NCI-H345 treated with DMSO at 0.1 percent for 48 hours (cell line): ENCODE results near the gene MALRD1.

Experiments used
- DNase-seq: peaks from one replicate; lab custom pipeline; 2025; ENCODE audit not compliant: unreplicated experiment; lab: John Stamatoyannopoulos, UW

MALRD1 gene

GRCh38 chr10:19347621-19348020 lies 299.0 kb downstream of the MALRD1 start:
- no peak for DNase-seq

GRCh38 chr10:19367176-19367575 lies 318.6 kb downstream of the MALRD1 start:
- DNase-seq = no peak

DNA sequence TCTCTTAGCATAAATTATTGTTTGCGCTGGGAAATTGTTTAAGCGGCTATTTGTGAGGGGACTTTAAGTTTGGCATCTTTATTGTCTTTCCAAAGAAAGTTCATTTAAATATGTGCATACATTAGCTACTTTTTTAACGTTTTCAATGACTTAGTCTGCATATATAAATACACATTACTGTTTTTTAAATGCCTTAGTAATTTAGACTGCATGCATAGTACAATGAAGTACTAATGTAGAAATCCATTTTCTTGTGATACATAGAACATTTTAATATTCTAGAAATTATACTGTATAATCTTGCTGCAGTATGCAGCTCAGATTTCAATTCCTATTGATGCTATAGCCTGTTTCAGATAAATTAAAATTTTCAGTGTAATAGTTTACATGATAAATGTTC lies 325.4 kb downstream of the MALRD1 start:
- no peak for DNase-seq

GRCh38 chr10:19385846-19386450 lies 337.3 kb downstream of the MALRD1 start:
- no peak for DNase-seq

GRCh38 chr10:19408924-19409323 lies 360.3 kb downstream of the MALRD1 start:
- no peak for DNase-seq

DNA sequence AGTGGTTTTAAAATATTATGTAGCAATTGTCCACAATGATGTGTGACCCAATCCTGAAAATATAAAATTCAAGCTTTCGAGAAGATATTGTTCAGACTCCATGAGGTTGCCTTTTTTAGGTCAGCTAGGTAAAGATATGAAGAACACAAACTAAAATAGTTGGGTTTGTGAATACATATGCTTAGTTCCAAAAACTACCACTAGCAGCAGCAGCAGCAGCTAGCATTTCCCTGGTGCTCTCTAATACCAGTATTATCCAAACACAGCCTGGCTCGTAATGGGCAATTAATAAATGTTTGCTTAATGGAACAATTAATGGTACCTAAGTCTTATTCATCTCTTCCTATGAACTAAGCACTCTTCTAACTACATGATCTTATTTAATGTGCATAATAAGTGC lies 362.5 kb downstream of the MALRD1 start:
- DNase-seq = no peak

GRCh38 chr10:19412531-19412930 lies 363.9 kb downstream of the MALRD1 start:
- DNase-seq = no peak

DNA sequence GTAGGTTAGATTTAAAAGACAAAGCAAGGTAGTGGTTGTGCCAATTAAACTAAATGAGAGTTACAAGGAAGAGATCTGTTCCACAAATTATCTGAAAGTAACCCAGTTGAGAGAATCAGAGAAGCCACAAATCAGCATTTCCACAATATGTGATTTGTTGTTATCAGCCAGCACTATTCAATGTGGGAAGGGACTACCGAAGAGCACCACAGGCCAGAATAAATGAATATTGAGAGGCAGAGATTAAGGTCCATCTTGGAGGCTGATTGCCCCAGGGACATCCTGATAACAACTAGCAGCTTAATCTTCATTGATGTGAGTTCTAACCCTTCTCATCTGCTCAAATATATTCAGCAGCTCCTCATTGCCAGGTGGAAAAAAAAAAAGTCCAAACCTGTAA lies 367.6 kb downstream of the MALRD1 start:
- DNase-seq = no peak

DNA sequence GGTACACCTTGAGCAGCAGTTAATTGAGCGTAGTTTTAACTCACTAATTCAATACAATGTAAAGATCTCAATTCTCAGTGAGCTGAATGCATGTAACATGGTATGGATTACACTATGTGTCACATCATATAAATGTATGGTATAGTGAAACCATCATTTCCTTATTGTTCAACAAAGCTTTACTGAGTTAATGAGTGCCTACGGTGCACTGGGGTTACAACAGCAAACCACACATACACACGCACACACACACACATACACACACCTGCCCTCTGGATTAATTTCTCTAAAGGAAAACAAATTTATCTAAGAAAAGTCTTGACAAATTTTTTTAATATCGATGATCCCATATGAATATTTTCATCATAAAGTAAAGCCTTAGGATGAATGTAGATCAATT lies 369.1 kb downstream of the MALRD1 start:
- no peak for DNase-seq

- no peak for DNase-seq
These were observed 373.1 kb downstream of the MALRD1 start for GRCh38 chr10:19421674-19422073.

GRCh38 chr10:19426034-19426433 lies 377.4 kb downstream of the MALRD1 start:
- no peak for DNase-seq

GRCh38 chr10:19431622-19432351 lies 383.2 kb downstream of the MALRD1 start:
- no peak for DNase-seq

DNA sequence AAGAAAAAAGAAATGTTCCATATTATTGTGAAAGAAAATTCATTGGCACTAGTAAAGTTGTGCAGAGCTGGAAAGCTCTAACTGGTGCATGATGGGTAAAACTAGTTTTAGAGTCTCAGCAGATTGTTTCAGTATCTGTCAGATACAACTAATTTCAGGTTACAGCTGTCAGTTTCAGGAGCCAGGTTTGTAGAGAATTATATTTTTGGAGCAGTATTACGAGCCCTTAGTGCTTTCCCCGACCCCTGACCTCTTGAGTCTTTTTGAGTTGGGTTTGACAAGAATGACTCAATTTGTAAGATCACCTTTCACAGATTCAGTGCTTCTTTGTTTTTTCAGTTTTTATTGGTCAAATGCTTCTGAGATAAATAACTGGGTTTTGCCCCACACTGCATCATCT lies 401.3 kb downstream of the MALRD1 start:
- no peak for DNase-seq

DNA sequence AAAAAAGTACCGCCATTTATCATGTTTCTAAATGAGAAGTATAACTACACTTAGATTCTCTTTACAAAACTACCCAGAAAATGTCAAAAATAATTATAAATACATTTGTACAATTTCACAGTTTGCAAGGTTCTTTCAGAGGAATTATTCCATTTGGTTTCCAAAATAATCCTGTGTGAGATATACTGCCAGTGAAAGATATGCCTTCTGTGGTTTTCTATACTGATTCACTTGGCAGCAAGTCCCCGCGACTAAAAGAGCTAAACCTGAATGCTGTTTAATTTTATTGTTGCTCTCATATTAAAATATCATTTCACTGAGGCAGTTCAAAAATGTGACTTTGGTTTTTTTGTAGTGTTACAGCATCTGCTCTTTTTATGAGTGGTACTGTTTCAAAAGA lies 402.8 kb downstream of the MALRD1 start:
- no peak for DNase-seq

DNA sequence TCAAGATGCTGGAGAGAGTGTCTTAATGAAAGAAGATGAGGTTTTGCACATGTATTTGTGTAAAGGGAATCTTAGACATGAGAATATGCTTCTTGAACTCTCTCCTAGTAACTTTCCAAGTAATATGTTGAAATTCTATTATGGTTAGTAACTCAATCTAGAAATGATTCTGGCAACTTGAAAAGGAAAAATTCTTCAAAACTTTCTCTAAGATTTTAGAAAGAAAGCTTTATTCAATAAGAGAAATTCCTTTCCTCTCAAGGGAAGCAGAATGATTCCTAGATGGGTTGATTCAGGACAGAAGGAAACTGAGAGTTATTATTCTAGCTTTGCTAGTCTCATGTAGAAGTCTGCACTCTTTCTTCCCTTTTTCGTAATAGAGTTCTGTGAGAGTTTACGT lies 403.3 kb downstream of the MALRD1 start:
- DNase-seq = no peak

DNA sequence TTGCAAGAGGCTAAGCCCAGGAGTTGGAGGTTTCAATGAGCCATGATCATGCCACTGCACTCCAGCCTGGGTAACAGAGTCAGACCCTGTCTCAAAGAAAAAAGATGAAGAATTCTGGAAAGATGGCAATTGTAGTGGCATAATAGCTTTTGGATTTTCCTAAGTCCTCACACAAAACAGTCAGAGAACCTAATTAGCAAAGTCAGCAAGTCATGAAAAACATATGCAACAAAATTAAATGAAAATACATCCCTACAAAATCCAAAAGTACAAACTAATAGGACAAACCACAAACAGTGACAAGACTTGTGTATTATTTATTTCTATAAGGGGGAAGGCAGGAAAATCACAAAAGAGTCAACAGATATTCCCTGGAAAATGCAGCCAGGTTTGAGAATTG lies 405.4 kb downstream of the MALRD1 start:
- DNase-seq = no peak

DNA sequence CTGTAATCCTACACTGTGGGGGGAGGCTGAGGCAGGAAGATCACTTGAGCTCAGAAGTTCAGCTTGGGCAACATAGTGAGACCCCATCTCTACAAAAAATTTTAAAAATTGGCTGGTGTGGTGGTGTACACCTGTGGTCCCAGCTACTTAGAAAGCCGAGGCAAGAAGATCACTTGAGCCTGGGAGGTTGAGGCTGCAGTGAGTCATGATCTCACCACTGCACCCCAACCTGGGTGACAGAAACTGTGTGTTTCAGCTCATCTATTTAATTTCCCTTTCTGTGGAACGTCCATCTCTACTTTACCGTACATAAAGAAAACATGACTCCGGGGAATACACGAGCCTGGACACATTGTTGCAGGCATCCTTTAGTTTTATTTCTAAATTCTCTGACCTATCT lies 413.0 kb downstream of the MALRD1 start:
- no peak for DNase-seq

DNA sequence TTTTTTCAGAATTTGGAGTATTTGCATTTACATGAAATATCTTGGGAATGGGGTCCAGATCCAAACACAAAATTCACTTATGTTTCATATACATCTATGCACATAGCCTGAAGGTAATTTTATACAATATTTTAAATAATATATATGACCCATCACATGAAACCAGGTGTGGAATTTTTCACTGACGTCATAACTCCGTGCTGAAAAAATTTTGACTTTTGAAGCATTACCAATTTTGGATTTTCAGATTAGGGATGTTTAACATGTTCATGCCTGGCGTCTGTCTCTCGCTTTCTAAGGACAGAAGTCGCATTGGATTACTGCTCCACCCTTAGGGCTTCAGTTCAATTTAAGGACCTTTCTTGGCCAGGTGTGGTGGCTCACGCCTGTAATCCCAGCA lies 418.1 kb downstream of the MALRD1 start:
- no peak for DNase-seq

- no peak for DNase-seq
These were observed 419.8 kb downstream of the MALRD1 start for GRCh38 chr10:19468413-19468812.

- DNase-seq = no peak
These were observed 420.9 kb downstream of the MALRD1 start for GRCh38 chr10:19469521-19469920.

GRCh38 chr10:19479854-19480253 lies 431.3 kb downstream of the MALRD1 start:
- no peak for DNase-seq

DNA sequence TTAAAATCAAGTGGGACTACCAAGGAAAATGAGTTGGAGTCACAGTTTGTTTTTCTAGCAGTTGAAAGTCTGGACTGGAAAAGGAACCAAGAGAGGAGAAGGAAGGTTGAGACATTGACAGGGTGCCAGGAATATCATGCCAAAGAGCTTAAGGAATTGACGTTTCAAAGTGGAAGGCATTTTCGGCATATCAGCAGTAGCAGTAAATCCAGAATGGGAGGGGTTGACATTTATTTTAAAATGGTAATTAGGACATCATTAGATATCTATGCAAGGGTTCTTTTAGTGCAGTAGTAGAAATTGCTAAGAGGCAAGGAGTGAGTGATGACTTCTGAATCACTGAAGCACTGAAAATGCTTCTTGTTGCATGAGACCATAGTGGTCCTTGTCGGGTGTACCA lies 431.8 kb downstream of the MALRD1 start:
- DNase-seq = no peak

GRCh38 chr10:19483421-19483820 lies 434.8 kb downstream of the MALRD1 start:
- DNase-seq = no peak
